K562 (cell line): Measurements from ENCODE around the gene HLA-DOA. TPM values are rescaled to one million over a fixed set of nuclear protein-coding genes. Genes with fewer than 3 reads are reported as not detected.
A peak's percentile ranks its signal among the peaks of the same experiment; 100 is the strongest.

Experiments
- ATAC-seq: fragments of 200-7000 bp; cut with Tn5 transposase; 3 replicates; pipeline ENCODE4 v1.9.1; 2020; ENCODE audit warnings: moderate library complexity
- BruUV-seq: library from RNA; stranded (reverse); fragments of 400-500 nt; replicated peaks from 2 replicates; lab custom pipeline; 2021; lab: Mats Ljungman, UMichigan
- CTCF ChIA-PET: fragments of 300-600 bp; formaldehyde crosslinking; extraction: SDS; loops from one replicate; lab custom pipeline; 2021; ENCODE audit warnings: low intra/inter-chr PET ratio; lab: Yijun Ruan, JAX
- POLR2A ChIA-PET: fragments of 300-600, 350-650 bp; sonication (Branson Sonifier 250); formaldehyde crosslinking; extraction: SDS; loops from one replicate; lab custom pipeline; 2021; ENCODE audit warnings: antibody characterized with exemption, inconsistent platforms; lab: Yijun Ruan, JAX
- DNase-seq, 4 experiments: peaks; one replicate each; pipeline versions ENCODE4 v3.0.0 to v3.0.0-alpha.2; 2011 to 2018; ENCODE audit warnings: low spot score in 3 of 4, mixed read lengths in 3 of 4; ENCODE audit errors: extremely low read depth in 1 of 4
- FAIRE-seq: peaks from 2 replicates; lab custom pipeline; 2011; peaks lifted over from hg19 to GRCh38; lab: Jason Lieb, UNC
- H2AFZ ChIP-seq: 2 replicates; pipeline ENCODE4 v1.6.0; 2011; ENCODE audit warnings: low read depth, low read length, control low read depth, inconsistent platforms
- H3K27ac ChIP-seq: fragments of 200-600 bp; 3 replicates; pipeline ENCODE4 v1.8.0; 2011; ENCODE audit warnings: low read depth, mild to moderate bottlenecking, control low read depth, inconsistent platforms, low read length, moderate library complexity, mixed read lengths; ENCODE audit errors: extremely low read depth
- H3K27me3 ChIP-seq, 2 experiments: fragments of 300-600 bp in 1 of 2; 2 replicates in 1 of 2; 3 replicates in 1 of 2; pipeline versions ENCODE4 v1.6.0 to v1.8.0; 2011; ENCODE audit warnings: inconsistent platforms in 2 of 2, low read length in 2 of 2, mild to moderate bottlenecking in 1 of 2, mixed read lengths in 1 of 2, moderate library complexity in 1 of 2; ENCODE audit not compliant: control insufficient read depth in 2 of 2, insufficient read depth in 2 of 2
- H3K36me3 ChIP-seq: fragments of 300-600 bp; 3 replicates; pipeline ENCODE4 v1.8.0; 2011; ENCODE audit warnings: mild to moderate bottlenecking, low read length, inconsistent platforms; ENCODE audit not compliant: control insufficient read depth, insufficient read depth
- H3K4me1 ChIP-seq, 2 experiments: fragments of 200-600 bp in 1 of 2; replicated peaks in 1 of 2; 2 replicates in 1 of 2; 3 replicates in 1 of 2; pipeline versions ENCODE4 v1.5.1 to v1.8.0; 2011; ENCODE audit warnings: inconsistent platforms in 2 of 2, low read length in 2 of 2, mild to moderate bottlenecking in 1 of 2, mixed read lengths in 1 of 2, moderate library complexity in 1 of 2; ENCODE audit not compliant: control insufficient read depth in 2 of 2, insufficient read depth in 2 of 2
- H3K4me2 ChIP-seq: 2 replicates; pipeline ENCODE4 v1.6.1; 2011; ENCODE audit warnings: low read length, control low read depth, inconsistent platforms, mixed read lengths; ENCODE audit not compliant: insufficient read depth
- H3K4me3 ChIP-seq: fragments of 200-600 bp; sonication (generic), shearing (Covaris generic); 2 replicates; pipeline ENCODE4 v1.5.1; 2016; ENCODE audit warnings: control low read depth, inconsistent platforms
- H3K79me2 ChIP-seq: fragments of 200-600 bp; 3 replicates; pipeline ENCODE4 v1.8.0; 2011; ENCODE audit warnings: low read length, inconsistent platforms; ENCODE audit not compliant: control insufficient read depth, insufficient read depth
- H3K9ac ChIP-seq, 2 experiments: 2 replicates each; pipeline versions ENCODE4 v1.6.0 to v1.6.1; 2011; ENCODE audit warnings: low read depth in 2 of 2, low read length in 2 of 2, control low read depth in 1 of 2, inconsistent platforms in 1 of 2, mild to moderate bottlenecking in 1 of 2, mixed read lengths in 1 of 2; ENCODE audit not compliant: insufficient read depth in 1 of 2
- H3K9me1 ChIP-seq: one replicate; pipeline ENCODE4 v1.6.0; 2011; ENCODE audit warnings: inconsistent platforms, mild to moderate bottlenecking, low read length, moderate library complexity; ENCODE audit not compliant: control insufficient read depth, insufficient read depth
- H3K9me3 ChIP-seq: replicated peaks from 2 replicates; pipeline ENCODE4 v1.5.1; 2011; ENCODE audit warnings: low read depth, low read length, inconsistent platforms; ENCODE audit not compliant: control insufficient read depth, insufficient read depth
- H4K20me1 ChIP-seq: replicated peaks from 2 replicates; pipeline ENCODE4 v1.6.1; 2011; ENCODE audit warnings: low read length, inconsistent platforms, mixed read lengths; ENCODE audit not compliant: control insufficient read depth, insufficient read depth
- C11orf30 ChIP-seq: fragments of 450-650 bp; IDR thresholded peaks from 2 replicates; pipeline ENCODE4 v1.6.1; 2016; ENCODE audit warnings: low read depth, mild to moderate bottlenecking
- ESRRA ChIP-seq: fragments of 450-650 bp; IDR thresholded peaks from 2 replicates; pipeline ENCODE4 v1.6.1; 2014; ENCODE audit warnings: low read depth, mild to moderate bottlenecking, moderate library complexity, borderline replicate concordance
- GTF2B ChIP-seq: IDR thresholded peaks from 2 replicates; pipeline ENCODE4 v1.6.1; 2011; ENCODE audit not compliant: insufficient read length; ENCODE audit errors: extremely low read depth
- MAFG ChIP-seq: fragments of 450-650 bp; conservative IDR thresholded peaks from 2 replicates; pipeline ENCODE4 v1.6.1; 2016; ENCODE audit warnings: missing genetic modification characterization, missing compliant biosample characterization
- MEF2D ChIP-seq: conservative IDR thresholded peaks from 2 replicates; pipeline ENCODE4 v1.6.1; 2016; ENCODE audit warnings: low read depth, missing genetic modification characterization, missing compliant biosample characterization
- NR2C1 ChIP-seq, 2 experiments: fragments of 450-650 bp; IDR thresholded peaks; 2 replicates each; pipeline ENCODE4 v1.6.1; 2017; ENCODE audit warnings: mild to moderate bottlenecking in 2 of 2, antibody characterized with exemption in 1 of 2, inconsistent platforms in 1 of 2, missing compliant biosample characterization in 1 of 2, missing genetic modification characterization in 1 of 2
- SRSF7 ChIP-seq: fragments of 200-400 bp; formaldehyde crosslinking; optimal IDR thresholded peaks from 2 replicates; pipeline ENCODE3; 2017; ENCODE audit warnings: mild to moderate bottlenecking, low read depth, low read length
- XRCC5 ChIP-seq: fragments of 200-400 bp; formaldehyde crosslinking; IDR thresholded peaks from 2 replicates; pipeline ENCODE4 v1.6.1; 2017; ENCODE audit warnings: low read depth, mild to moderate bottlenecking, low read length
- ZNF316 ChIP-seq: fragments of 450-650 bp; IDR thresholded peaks from 2 replicates; pipeline ENCODE4 v1.6.1; 2016
- WGBS: fragments of 100-300 bp; shearing (Covaris generic); methylation state at CpG from one replicate; pipeline ENCODE4 v1.1.6; 2016; ENCODE audit warnings: low coverage, mixed read lengths; ENCODE audit not compliant: insufficient coverage; ENCODE audit errors: missing lambda C conversion rate; 5-methylcytosine and 5-hydroxymethylcytosine counted together
- in situ Hi-C: fragments of 300-500 bp; cut with MboI; formaldehyde crosslinking; loops from 4 replicates; pipeline ENCODE4 v1.15.0; 2018; ENCODE audit warnings: inconsistent platforms, mixed read lengths
- intact Hi-C: fragments of 100-400 bp; cut with micrococcal nuclease; formaldehyde crosslinking; loops from 2 replicates; pipeline ENCODE4 v1.14.2; 2022
- polyA plus RNA-seq, 8 experiments: library from polyadenylated mRNA; depleted of rRNA in 4 of 8; stranded (reverse) in 5 of 8; unstranded in 3 of 8; fragments of >200 nt; fragmentation: Nextera tagmentation in 2 of 8; fragmentation: Illumina TruSeq in 1 of 8; extraction: Ambion mirVana in 2 of 8; extraction: Trizol in 1 of 8; gene quantifications; 2 replicates each; pipeline versions ENCODE4 v1.2.1 to v1.2.3, GENCODE V29; 2011 to 2014; ENCODE audit warnings: inconsistent platforms in 1 of 8, missing spikeins in 1 of 8
- total RNA-seq, 7 experiments: library from RNA; depleted of rRNA in 6 of 7; stranded (reverse); fragments of >200 nt in 6 of 7; fragmentation: Illumina TruSeq in 2 of 7; extraction: Trizol in 2 of 7; gene quantifications; 2 replicates each; pipeline versions ENCODE4 v1.2.1 to v1.2.3, GENCODE V29; 2011 to 2021; ENCODE audit warnings: low replicate concordance in 1 of 7
- TF ChIP-seq, protein P1 (sequence below): fragments of 450-650 bp; IDR thresholded peaks from 2 replicates; pipeline ENCODE4 v1.6.1; 2016

The HLA-DOA gene
- total and polyA plus RNA-seq, 9 of the 15 experiments (the other 6 are each of a cell fraction or from before 2014, with no cell fraction given), result 0.07 TPM; not detected in 8

- no peaks in the 10 kb centered on the region for H3K9me1 ChIP-seq
- H4K20me1 ChIP-seq, result no peaks in the 10 kb centered on the region
- DNase-seq, result no peak
- TF ChIP-seq XRCC5 (no peak), SRSF7 (no peak), GTF2B (no peak)
- BruUV-seq, result no TSS peak
- no peak overlapping the region for H3K4me2 ChIP-seq
- H3K36me3 ChIP-seq, result no peaks in the 10 kb centered on the region
- no peaks in the 10 kb centered on the region for H3K4me1 ChIP-seq
- H3K27ac ChIP-seq, result no peak overlapping the region
- H2AFZ ChIP-seq, result no peak overlapping the region
- no peak for ATAC-seq
- intact Hi-C loops (no loop called here), in situ Hi-C loops (no loop called here)
- H3K27me3 ChIP-seq, result peaks cover 7 to 24% of the 10 kb centered on the region in 2 experiments
- no peak overlapping the region for H3K9ac ChIP-seq
- POLR2A ChIA-PET, result no interaction called here
- no peak overlapping the region for H3K4me3 ChIP-seq
- CTCF ChIA-PET, result no interaction called here
- no peaks in the 10 kb centered on the region for H3K79me2 ChIP-seq
- H3K9me3 ChIP-seq, result no peaks in the 10 kb centered on the region
- FAIRE-seq, result no peak
Observed at GRCh38 chr6:33024521-33024920, 15.1 kb upstream of the HLA-DOA start.

GRCh38 chr6:33023536-33023935 is 14.1 kb upstream of the HLA-DOA start:
- in situ Hi-C loops, result no loop called here
- CTCF ChIA-PET, result no interaction called here
- no TSS peak for BruUV-seq
- WGBS, result 0% methylated on average over 3 of the region's 3 CpGs
- intact Hi-C loops, result no loop called here
- no peak overlapping the region for H3K9ac ChIP-seq
- no peak overlapping the region for H3K4me3 ChIP-seq
- peaks cover 10 to 27% of the 10 kb centered on the region in 2 experiments for H3K27me3 ChIP-seq
- H4K20me1 ChIP-seq, result no peaks in the 10 kb centered on the region
- no peaks in the 10 kb centered on the region for H3K36me3 ChIP-seq
- no peaks in the 10 kb centered on the region for H3K4me1 ChIP-seq
- TF ChIP-seq, protein P1, sequence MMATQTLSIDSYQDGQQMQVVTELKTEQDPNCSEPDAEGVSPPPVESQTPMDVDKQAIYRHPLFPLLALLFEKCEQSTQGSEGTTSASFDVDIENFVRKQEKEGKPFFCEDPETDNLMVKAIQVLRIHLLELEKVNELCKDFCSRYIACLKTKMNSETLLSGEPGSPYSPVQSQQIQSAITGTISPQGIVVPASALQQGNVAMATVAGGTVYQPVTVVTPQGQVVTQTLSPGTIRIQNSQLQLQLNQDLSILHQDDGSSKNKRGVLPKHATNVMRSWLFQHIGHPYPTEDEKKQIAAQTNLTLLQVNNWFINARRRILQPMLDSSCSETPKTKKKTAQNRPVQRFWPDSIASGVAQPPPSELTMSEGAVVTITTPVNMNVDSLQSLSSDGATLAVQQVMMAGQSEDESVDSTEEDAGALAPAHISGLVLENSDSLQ, result no peak
- TF ChIP-seq ESRRA (no peak), ZNF316 (peak; percentile 71), MAFG (tag) (0 out of 2 replicates have a peak, but pooled peaks have one; percentile 20), C11orf30 (peak; percentile 43), MEF2D (tag) (no peak), NR2C1 (IDR thresholded peaks at IDR 0.05) (no peak), NR2C1 (tag; IDR thresholded peaks at IDR 0.05) (no peak)
- no peak for ATAC-seq
- no peak overlapping the region for H2AFZ ChIP-seq
- POLR2A ChIA-PET, result no interaction called here
- no peaks in the 10 kb centered on the region for H3K9me3 ChIP-seq
- H3K27ac ChIP-seq, result no peak overlapping the region
- H3K9me1 ChIP-seq, result no peaks in the 10 kb centered on the region
- FAIRE-seq, result no peak
- no peaks in the 10 kb centered on the region for H3K79me2 ChIP-seq
- DNase-seq, result no peak
- H3K4me2 ChIP-seq, result no peak overlapping the region
